KMS-11 (cell line): ENCODE data around the gene BTAF1.

ENCODE experiments used
- H2AFZ ChIP-seq: fragments of 200-600 bp; sonication (generic); 2 replicates; pipeline ENCODE4 v1.6.1; 2016; ENCODE audit warnings: antibody characterized with exemption, mixed run types, low read depth
- H3K27ac ChIP-seq: fragments of 200-600 bp; sonication (generic); 2 replicates; pipeline ENCODE4 v1.6.1; 2016; ENCODE audit warnings: mild to moderate bottlenecking, mixed run types
- H3K27me3 ChIP-seq: fragments of 200-600 bp; sonication (generic); 2 replicates; pipeline ENCODE4 v1.6.1; 2017; ENCODE audit warnings: mild to moderate bottlenecking, low read depth, mixed run types, moderate library complexity; ENCODE audit not compliant: insufficient read depth
- H3K36me3 ChIP-seq: fragments of 200-600 bp; sonication (generic); 2 replicates; pipeline ENCODE4 v1.6.1; 2017; ENCODE audit warnings: mild to moderate bottlenecking, mixed run types; ENCODE audit not compliant: insufficient read depth
- H3K4me1 ChIP-seq: fragments of 200-600 bp; sonication (generic); 2 replicates; pipeline ENCODE4 v1.6.1; 2016; ENCODE audit warnings: mild to moderate bottlenecking, low read depth, mixed run types; ENCODE audit not compliant: poor library complexity, severe bottlenecking
- H3K4me2 ChIP-seq: fragments of 200-600 bp; sonication (generic); 2 replicates; pipeline ENCODE4 v1.7.0; 2016; ENCODE audit warnings: mild to moderate bottlenecking, mixed run types
- H3K4me3 ChIP-seq: fragments of 200-600 bp; sonication (generic); IDR thresholded peaks from 2 replicates; pipeline ENCODE4 v1.6.1; 2017; ENCODE audit warnings: low read depth, low read length, mixed read lengths; ENCODE audit not compliant: insufficient read depth
- H3K79me2 ChIP-seq: fragments of 200-600 bp; sonication (generic); 2 replicates; pipeline ENCODE4 v1.6.1; 2016; ENCODE audit warnings: low read depth, mixed run types; ENCODE audit not compliant: insufficient read depth
- H3K9ac ChIP-seq: fragments of 200-600 bp; sonication (generic); 2 replicates; pipeline ENCODE4 v1.6.1; 2016; ENCODE audit warnings: mild to moderate bottlenecking, mixed run types
- H4K20me1 ChIP-seq: fragments of 200-600 bp; sonication (generic); 2 replicates; pipeline ENCODE4 v1.6.1; 2016; ENCODE audit warnings: mild to moderate bottlenecking, mixed run types; ENCODE audit not compliant: insufficient read depth
- TF ChIP-seq, protein P1 (sequence below): fragments of 200-600 bp; sonication (generic); conservative IDR thresholded peaks from 2 replicates; pipeline ENCODE4 v1.6.1; 2017; ENCODE audit warnings: low read depth, mild to moderate bottlenecking, antibody characterized with exemption, low read length, moderate library complexity, mixed read lengths

BTAF1 gene

DNA sequence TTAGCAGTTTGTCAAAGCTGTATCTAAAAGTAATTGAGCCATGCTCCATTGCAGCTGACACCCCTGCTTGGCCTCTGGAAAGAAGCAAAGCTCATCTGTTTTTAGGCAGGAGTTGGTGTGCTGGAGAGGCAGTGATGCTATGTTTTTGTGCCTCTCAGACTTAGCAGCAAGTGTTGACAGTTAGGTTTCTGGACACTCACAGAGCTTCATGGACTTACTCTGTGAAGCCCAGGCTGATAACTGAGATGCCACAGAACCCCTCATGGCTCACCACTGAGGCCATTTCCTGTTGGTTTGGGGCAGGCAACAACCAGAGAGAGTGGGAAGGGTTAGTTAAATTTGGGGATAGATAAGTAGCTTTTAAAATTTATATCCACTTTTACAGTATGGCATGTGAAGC is 59.8 kb downstream of the BTAF1 start:
- Histone ChIP-seq H3K36me3 (peaks cover 8% of the 10 kb centered on the region), H3K79me2 (no peaks in the 10 kb centered on the region), H3K27me3 (no peaks in the 10 kb centered on the region), H3K4me3 (no peak overlapping the region), H3K4me2 (no peak overlapping the region), H3K9ac (no peak overlapping the region), H2AFZ (no peak overlapping the region), H3K27ac (no peak overlapping the region), H3K4me1 (peaks cover 14% of the 10 kb centered on the region), H4K20me1 (no peaks in the 10 kb centered on the region)
- TF ChIP-seq, protein P1, sequence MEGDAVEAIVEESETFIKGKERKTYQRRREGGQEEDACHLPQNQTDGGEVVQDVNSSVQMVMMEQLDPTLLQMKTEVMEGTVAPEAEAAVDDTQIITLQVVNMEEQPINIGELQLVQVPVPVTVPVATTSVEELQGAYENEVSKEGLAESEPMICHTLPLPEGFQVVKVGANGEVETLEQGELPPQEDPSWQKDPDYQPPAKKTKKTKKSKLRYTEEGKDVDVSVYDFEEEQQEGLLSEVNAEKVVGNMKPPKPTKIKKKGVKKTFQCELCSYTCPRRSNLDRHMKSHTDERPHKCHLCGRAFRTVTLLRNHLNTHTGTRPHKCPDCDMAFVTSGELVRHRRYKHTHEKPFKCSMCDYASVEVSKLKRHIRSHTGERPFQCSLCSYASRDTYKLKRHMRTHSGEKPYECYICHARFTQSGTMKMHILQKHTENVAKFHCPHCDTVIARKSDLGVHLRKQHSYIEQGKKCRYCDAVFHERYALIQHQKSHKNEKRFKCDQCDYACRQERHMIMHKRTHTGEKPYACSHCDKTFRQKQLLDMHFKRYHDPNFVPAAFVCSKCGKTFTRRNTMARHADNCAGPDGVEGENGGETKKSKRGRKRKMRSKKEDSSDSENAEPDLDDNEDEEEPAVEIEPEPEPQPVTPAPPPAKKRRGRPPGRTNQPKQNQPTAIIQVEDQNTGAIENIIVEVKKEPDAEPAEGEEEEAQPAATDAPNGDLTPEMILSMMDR = no peak

DNA sequence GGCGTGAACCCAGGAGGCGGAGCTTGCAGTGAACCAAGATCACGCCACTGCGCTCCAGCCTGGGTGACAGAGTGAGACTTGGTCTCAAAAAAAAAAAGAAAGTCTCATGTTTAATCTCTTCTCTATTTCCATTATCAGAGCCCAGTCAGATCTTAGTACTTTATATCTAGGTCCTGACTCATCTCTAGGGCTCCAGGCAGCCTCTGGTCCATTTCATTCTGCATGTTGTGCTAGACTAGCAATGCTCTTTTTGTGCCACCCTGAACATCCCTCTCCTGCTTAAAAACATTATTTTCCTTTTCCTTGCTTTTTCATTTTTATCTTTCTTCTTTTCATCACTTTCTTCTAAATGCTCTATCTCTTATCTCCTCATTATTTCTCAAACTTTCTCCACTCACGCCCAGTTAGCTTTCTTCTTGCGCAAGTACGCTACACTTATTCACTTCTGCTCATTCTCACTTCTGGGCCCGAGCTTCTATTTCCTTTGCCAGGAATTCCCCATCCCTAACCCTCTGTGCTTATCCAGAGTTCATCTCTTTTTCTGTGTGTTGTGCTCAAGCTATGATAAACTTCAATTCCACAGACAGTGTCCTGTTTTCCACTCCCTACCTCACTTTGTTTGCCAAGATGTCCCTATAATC is 63.9 kb downstream of the BTAF1 start:
- H3K36me3 ChIP-seq = peaks cover 8% of the 10 kb centered on the region
- no peak overlapping the region for H3K27ac ChIP-seq
- no peak overlapping the region for H2AFZ ChIP-seq

DNA sequence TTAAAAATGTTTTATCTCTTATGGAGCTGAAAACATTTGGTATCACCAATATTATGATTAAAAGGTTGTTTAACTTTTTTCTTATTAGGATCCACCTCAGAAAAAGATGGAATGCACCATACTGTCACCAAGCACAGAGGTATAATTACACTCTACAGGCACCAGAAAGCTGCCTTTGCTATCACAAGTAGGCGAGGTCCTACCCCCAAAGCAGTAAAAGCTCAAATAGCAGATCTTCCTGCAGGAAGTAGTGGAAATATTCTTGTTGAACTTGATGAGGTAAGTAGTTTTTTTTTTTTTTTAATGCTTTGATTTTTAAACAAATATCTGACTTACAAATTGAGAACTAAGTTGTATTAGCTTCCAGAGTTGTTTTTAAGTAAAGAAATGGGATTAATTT is 68.5 kb downstream of the BTAF1 start:
- H3K36me3 ChIP-seq = no peaks in the 10 kb centered on the region
- H3K9ac ChIP-seq = no peak overlapping the region
- TF ChIP-seq, protein P1 = no peak
- H3K79me2 ChIP-seq = no peaks in the 10 kb centered on the region
- H3K27ac ChIP-seq = no peak overlapping the region
- H3K4me2 ChIP-seq = no peak overlapping the region
- no peak overlapping the region for H2AFZ ChIP-seq
- H4K20me1 ChIP-seq = no peaks in the 10 kb centered on the region
- H3K4me3 ChIP-seq = no peak overlapping the region
- no peaks in the 10 kb centered on the region for H3K4me1 ChIP-seq
- H3K27me3 ChIP-seq = no peaks in the 10 kb centered on the region

More for the DNA sequence above, 63.9 kb downstream of the BTAF1 start:
- TF ChIP-seq, protein P1 = no peak
- Histone ChIP-seq H3K27me3 (no peaks in the 10 kb centered on the region), H3K4me1 (peaks cover 12% of the 10 kb centered on the region), H3K79me2 (no peaks in the 10 kb centered on the region), H3K4me2 (no peak overlapping the region), H3K9ac (no peak overlapping the region), H3K4me3 (no peak overlapping the region), H4K20me1 (no peaks in the 10 kb centered on the region)

DNA sequence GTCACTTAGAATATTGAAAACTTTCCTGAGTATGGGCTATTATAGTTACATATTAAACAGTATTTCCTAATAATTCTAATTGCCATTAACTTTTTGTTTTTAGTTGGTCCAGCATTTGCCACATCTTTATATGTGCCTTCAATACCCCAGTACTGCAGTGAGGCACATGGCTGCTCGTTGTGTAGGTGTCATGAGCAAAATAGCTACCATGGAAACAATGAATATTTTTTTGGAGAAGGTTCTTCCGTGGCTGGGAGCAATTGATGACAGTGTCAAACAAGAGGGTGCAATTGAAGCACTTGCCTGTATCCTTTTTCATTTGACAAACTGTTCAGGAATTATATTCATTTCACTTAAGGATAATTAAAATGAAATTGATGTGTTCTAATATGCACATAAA is 72.7 kb downstream of the BTAF1 start:
- Histone ChIP-seq H3K27me3 (no peaks in the 10 kb centered on the region), H3K36me3 (no peaks in the 10 kb centered on the region), H3K4me3 (no peak overlapping the region), H3K9ac (no peak overlapping the region), H4K20me1 (no peaks in the 10 kb centered on the region), H3K27ac (no peak overlapping the region), H3K4me2 (no peak overlapping the region), H2AFZ (no peak overlapping the region), H3K4me1 (no peaks in the 10 kb centered on the region), H3K79me2 (no peaks in the 10 kb centered on the region)
- TF ChIP-seq, protein P1 = no peak
